ENCODE data around the gene TSG101.

Gene TSG101

GRCh38 chr11:18438691-18439090, 88.1 kb downstream of the TSG101 start:
- TF ChIP-seq CTCF (IDR thresholded peaks at IDR 0.05; ENCODE audit: low read depth, low read length) = no peak
- DNase-seq (ENCODE audit: extremely low read depth, low read depth) = no peak

Measured in AG09319 (cell line).